Measurements from ENCODE around the gene AMZ1. TPM values are rescaled to one million over a fixed set of nuclear protein-coding genes. Genes with fewer than 3 reads are reported as not detected.
"Not testable (repeated sequence)": the region's sequence is repeated elsewhere in the genome, so short reads cannot be mapped to it uniquely, and the experiment has no call there.

AMZ1 gene
- total RNA-seq, 1 donor from 2014 or later = 1.2 TPM

GRCh38 chr7:2738766-2739549 is 51.0 kb downstream of the AMZ1 start:
- peak; percentile 53 for DNase-seq (ENCODE audit: extremely low spot score, unreplicated experiment)
- no peaks in the 10 kb centered on the region for H3K27me3 Mint-ChIP-seq
- no peak for TF ChIP-seq CTCF (conservative IDR thresholded peaks at IDR 0.05)

GRCh38 chr7:2743523-2744185 is 55.7 kb downstream of the AMZ1 start:
- not testable (repeated sequence) for H3K4me1 Mint-ChIP-seq (ENCODE audit: unreplicated experiment); H3K27me3 Mint-ChIP-seq; H3K9me3 Mint-ChIP-seq; H3K27ac Mint-ChIP-seq; H3K4me3 Mint-ChIP-seq
- peak; percentile 48 for DNase-seq (ENCODE audit: extremely low spot score, unreplicated experiment)
- H3K36me3 Mint-ChIP-seq = peaks cover 20% of the 10 kb centered on the region

More at GRCh38 chr7:2738766-2739549, 51.0 kb downstream of the AMZ1 start:
- H3K9me3 Mint-ChIP-seq = no peaks in the 10 kb centered on the region
- peaks cover 17% of the 10 kb centered on the region for H3K36me3 Mint-ChIP-seq
- H3K4me1 Mint-ChIP-seq (ENCODE audit: unreplicated experiment) = peaks cover 10% of the 10 kb centered on the region
- H3K4me3 Mint-ChIP-seq = no peak overlapping the region
- no peak overlapping the region for H3K27ac Mint-ChIP-seq

- H3K27ac Mint-ChIP-seq; H3K4me1 Mint-ChIP-seq (ENCODE audit: unreplicated experiment); H3K27me3 Mint-ChIP-seq; H3K4me3 Mint-ChIP-seq; DNase-seq (ENCODE audit: extremely low spot score, unreplicated experiment); H3K9me3 Mint-ChIP-seq: not testable (repeated sequence)
- peaks cover 12% of the 10 kb centered on the region for H3K36me3 Mint-ChIP-seq
These were observed 60.7 kb downstream of the AMZ1 start for GRCh38 chr7:2748684-2749083.

GRCh38 chr7:2750004-2750407 is 62.0 kb downstream of the AMZ1 start:
- H3K4me3 Mint-ChIP-seq = no peak overlapping the region
- TF ChIP-seq CTCF (conservative IDR thresholded peaks at IDR 0.05) = no peak
- H3K9me3 Mint-ChIP-seq = peaks cover 4% of the 10 kb centered on the region
- no peaks in the 10 kb centered on the region for H3K4me1 Mint-ChIP-seq (ENCODE audit: unreplicated experiment)
- DNase-seq (ENCODE audit: extremely low spot score, unreplicated experiment) = no peak
- no peak overlapping the region for H3K27ac Mint-ChIP-seq
- no peaks in the 10 kb centered on the region for H3K27me3 Mint-ChIP-seq
- peaks cover 8% of the 10 kb centered on the region for H3K36me3 Mint-ChIP-seq

GRCh38 chr7:2751086-2751485 is 63.1 kb downstream of the AMZ1 start:
- no peaks in the 10 kb centered on the region for H3K27me3 Mint-ChIP-seq
- no peak overlapping the region for H3K4me3 Mint-ChIP-seq
- TF ChIP-seq CTCF (conservative IDR thresholded peaks at IDR 0.05) = no peak
- H3K36me3 Mint-ChIP-seq = peaks cover 15% of the 10 kb centered on the region
- H3K9me3 Mint-ChIP-seq = peaks cover 4% of the 10 kb centered on the region
- no peak for DNase-seq (ENCODE audit: extremely low spot score, unreplicated experiment)
- no peak overlapping the region for H3K27ac Mint-ChIP-seq
- H3K4me1 Mint-ChIP-seq (ENCODE audit: unreplicated experiment) = no peaks in the 10 kb centered on the region

GRCh38 chr7:2753148-2753547 is 65.1 kb downstream of the AMZ1 start:
- peaks cover 8% of the 10 kb centered on the region for H3K4me1 Mint-ChIP-seq (ENCODE audit: unreplicated experiment)
- TF ChIP-seq CTCF (conservative IDR thresholded peaks at IDR 0.05) = no peak
- H3K9me3 Mint-ChIP-seq = peaks cover 4% of the 10 kb centered on the region
- H3K27me3 Mint-ChIP-seq = no peaks in the 10 kb centered on the region
- peaks cover 16% of the 10 kb centered on the region for H3K36me3 Mint-ChIP-seq
- no peak overlapping the region for H3K4me3 Mint-ChIP-seq
- H3K27ac Mint-ChIP-seq = no peak overlapping the region
- DNase-seq (ENCODE audit: extremely low spot score, unreplicated experiment) = no peak
